ENCODE data around the gene AMFR. TPM values are rescaled to one million over a fixed set of nuclear protein-coding genes. Genes with fewer than 3 reads are reported as not detected.
"Not testable (repeated sequence)": the region's sequence is repeated elsewhere in the genome, so short reads cannot be mapped to it uniquely, and the experiment has no call there.

Gene AMFR
- total RNA-seq, 1 experiment from 2014 or later: 140 TPM

DNA sequence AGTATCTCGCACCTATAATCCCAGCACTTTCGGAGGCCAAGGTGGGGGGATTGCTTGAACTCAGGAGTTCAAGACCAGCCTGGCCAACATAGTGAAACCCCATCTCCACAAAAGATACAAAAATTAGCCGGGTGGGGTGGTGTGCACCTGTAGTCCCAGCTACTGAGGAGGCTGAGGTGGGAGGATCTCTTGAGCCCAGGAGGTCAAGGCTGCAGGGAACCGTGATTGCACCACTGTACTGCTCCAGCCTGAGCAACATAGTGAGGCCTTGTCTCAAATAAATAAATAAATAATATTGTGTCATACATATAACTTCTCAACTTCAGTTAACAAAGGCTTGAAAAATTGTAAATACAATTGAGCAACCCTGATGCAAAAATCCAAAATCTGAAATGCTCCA lies 8.2 kb downstream of the AMFR start:
- no peak for DNase-seq
- H3K9me3 ChIP-seq (replicated peaks): no peaks in the 10 kb centered on the region
- peaks cover 7% of the 10 kb centered on the region for H3K36me3 ChIP-seq
- H3K27me3 ChIP-seq: no peaks in the 10 kb centered on the region
- H3K4me3 ChIP-seq: no peak overlapping the region
- no peak overlapping the region for H3K27ac ChIP-seq
- H3K4me1 ChIP-seq: no peaks in the 10 kb centered on the region; the same call in 1 of the 2 replicates

DNA sequence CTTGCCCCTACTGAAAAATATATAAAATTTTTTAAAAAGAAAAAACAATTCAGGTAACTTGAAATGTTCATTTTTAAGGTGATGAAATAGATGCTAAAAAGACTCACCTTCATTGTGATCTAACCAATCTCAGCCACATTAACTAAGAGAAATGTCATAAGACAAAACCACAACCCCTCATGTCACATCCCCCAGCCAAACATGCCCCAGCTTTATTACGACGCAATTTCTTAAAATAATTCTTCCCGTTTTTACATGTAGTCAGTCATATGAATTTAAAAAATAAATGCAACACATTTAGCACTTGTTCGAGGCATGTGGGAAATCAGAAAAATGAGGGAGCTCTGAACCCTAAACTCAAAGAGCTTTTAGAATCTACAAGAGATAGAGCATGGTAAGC lies 9.5 kb downstream of the AMFR start:
- DNase-seq: no peak
- Histone ChIP-seq H3K27ac (no peak overlapping the region), H3K27me3 (no peaks in the 10 kb centered on the region), H3K4me1 (no peaks in the 10 kb centered on the region; the same call in 1 of the 2 replicates), H3K9me3 (replicated peaks) (no peaks in the 10 kb centered on the region), H3K36me3 (peaks cover 18% of the 10 kb centered on the region), H3K4me3 (no peak overlapping the region)

DNA sequence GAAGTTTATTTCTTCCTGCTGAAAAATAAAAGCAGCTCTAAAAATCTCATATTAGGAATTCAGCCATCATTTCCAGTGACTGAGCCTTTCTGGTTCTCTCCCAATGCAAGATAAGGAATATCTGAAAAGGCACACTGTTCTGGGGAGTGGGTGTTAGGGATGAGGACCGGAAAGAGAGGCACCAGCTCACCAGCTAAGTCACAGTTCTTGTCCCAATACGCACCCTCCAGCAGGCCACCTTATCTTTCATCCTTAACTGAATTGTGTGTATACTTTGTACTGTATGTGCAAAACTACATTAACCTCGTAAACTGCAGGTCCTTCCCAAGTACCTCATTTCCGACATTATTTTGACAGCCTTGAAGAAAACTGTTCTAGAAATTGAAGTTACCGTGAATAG lies 11.0 kb downstream of the AMFR start:
- Histone ChIP-seq H3K9me3 (replicated peaks) (no peaks in the 10 kb centered on the region), H3K27ac (no peak overlapping the region), H3K4me3 (no peak overlapping the region), H3K36me3 (peaks cover 22% of the 10 kb centered on the region), H3K27me3 (no peaks in the 10 kb centered on the region), H3K4me1 (no peaks in the 10 kb centered on the region; the same call in 1 of the 2 replicates)
- no peak for DNase-seq

DNA sequence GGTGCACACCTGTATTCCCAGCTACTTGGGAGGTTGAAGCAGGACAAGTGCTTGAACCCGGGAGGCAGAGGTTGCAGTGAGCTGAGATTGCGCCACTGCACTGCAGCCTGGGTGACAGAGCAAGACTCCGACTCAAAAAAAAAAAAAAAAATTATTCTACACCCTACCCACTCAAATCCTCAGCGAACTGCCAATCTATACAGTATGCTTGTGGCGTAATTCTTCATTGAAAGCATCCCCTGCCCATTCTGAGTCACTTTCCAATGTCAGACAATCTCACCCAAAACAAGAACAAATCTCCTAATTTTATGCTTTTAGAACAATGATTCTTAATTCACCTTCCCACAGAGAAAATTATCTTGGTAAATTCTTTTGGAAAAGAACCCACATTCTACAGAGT lies 12.0 kb downstream of the AMFR start:
- Histone ChIP-seq H3K9me3 (replicated peaks) (no peaks in the 10 kb centered on the region), H3K36me3 (peaks cover 30% of the 10 kb centered on the region), H3K4me1 (no peaks in the 10 kb centered on the region; the same call in 1 of the 2 replicates), H3K27ac (no peak overlapping the region), H3K4me3 (no peak overlapping the region), H3K27me3 (no peaks in the 10 kb centered on the region)
- no peak for DNase-seq

DNA sequence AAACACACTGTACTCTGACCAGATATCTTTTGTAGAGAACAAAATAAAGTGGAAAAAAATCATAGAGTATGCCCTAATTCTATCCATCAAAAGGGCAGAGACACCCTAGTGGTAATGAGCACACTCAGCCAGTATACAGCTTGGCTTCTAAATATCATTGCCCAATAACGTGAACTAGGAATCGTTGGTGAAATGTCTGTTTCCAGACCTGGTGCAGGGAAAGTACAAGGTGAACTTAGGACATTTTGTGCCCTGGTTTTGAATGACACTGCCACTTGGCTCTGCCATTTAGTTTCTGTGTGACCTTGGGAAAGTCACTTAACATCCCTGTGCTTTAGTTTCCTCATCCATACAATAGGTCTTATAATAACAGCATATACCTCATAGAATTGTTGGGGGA lies 13.7 kb downstream of the AMFR start:
- Histone ChIP-seq H3K4me3 (no peak overlapping the region), H3K27ac (no peak overlapping the region), H3K36me3 (peaks cover 43% of the 10 kb centered on the region), H3K4me1 (no peaks in the 10 kb centered on the region; the same call in 1 of the 2 replicates), H3K9me3 (replicated peaks) (no peaks in the 10 kb centered on the region), H3K27me3 (no peaks in the 10 kb centered on the region)
- no peak for DNase-seq

DNA sequence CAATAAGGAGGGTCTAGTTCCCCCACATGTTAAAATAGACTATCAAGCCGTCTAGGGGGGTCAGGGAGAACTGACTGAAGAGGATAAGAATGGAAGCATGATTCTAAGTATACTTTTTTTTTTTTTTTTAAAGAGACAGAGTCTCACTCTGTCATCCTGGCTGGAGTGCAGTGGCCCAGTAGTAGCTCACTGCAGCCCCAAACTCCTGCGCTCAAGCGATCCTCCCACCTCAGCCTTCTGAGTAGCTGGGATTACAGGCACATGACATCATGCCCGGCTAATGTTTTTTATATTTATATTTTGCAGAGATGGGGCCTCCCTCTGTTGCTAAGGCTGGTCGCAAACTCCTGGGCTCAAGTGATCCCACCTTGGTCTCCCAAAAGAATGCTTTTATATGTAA lies 14.2 kb downstream of the AMFR start:
- no peak overlapping the region for H3K4me3 ChIP-seq
- H3K27ac ChIP-seq: no peak overlapping the region
- no peaks in the 10 kb centered on the region for H3K27me3 ChIP-seq
- peaks cover 45% of the 10 kb centered on the region for H3K36me3 ChIP-seq
- DNase-seq: no peak
- H3K4me1 ChIP-seq: no peaks in the 10 kb centered on the region; the same call in 1 of the 2 replicates
- no peaks in the 10 kb centered on the region for H3K9me3 ChIP-seq (replicated peaks)

DNA sequence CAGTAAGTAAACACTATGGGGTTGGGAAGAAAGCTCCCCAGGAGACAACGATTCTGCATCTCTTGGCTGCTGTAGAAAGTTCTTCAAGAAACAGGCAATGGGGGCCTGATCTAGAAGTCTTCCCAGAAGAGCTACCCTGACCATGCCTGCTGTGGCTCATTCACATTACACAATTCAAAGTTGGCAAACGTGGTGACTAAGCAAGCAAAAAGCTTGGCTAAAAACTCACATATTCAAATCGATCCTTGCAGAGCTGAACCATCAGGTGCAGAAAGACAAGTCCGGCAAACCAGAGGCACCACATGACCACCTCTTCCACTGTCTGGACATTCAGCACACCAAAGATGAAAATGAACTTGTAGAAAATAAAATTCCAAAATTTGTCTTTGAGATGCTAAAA lies 16.1 kb downstream of the AMFR start:
- no peak for DNase-seq
- H3K36me3 ChIP-seq: peaks cover 53% of the 10 kb centered on the region
- no peaks in the 10 kb centered on the region for H3K27me3 ChIP-seq
- H3K4me3 ChIP-seq: no peak overlapping the region
- H3K27ac ChIP-seq: no peak overlapping the region
- H3K9me3 ChIP-seq (replicated peaks): no peaks in the 10 kb centered on the region
- H3K4me1 ChIP-seq: no peaks in the 10 kb centered on the region

DNA sequence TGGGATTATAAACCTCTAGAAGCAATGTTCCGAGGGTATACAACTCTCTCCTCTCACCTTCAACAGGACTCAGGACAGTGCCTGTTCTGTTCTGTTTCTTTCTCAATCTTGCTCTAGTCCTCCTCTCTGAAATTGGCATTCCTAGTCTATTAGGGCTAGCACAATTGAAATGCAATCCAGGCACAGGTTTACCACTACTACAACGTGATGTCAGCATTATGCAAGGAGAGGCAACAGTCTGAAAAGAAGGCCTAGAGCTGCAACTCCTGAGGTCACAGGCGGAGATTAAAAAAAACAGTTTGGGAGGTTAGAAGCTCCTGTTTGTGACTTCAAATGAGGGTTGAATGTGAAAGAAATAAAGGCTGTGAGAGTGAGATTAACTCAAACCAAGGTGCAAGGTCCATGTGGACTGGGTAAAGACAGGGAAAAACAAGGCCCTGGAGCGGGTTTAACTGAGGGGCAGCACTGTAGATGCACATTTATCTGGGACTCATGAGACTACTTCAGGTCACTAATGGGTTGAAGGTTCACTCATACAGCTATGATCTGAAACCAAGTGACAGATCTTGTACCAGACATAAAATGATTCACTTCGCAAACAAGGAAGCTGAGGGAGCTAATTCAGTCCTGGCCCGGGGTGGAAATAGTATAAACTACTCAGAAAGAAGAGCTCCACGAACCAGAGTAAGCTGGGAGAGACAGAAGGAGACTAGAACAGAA lies 16.8 kb downstream of the AMFR start:
- Histone ChIP-seq H3K27me3 (no peaks in the 10 kb centered on the region), H3K4me1 (no peaks in the 10 kb centered on the region), H3K4me3 (no peak overlapping the region), H3K36me3 (peaks cover 57% of the 10 kb centered on the region), H3K27ac (no peak overlapping the region), H3K9me3 (replicated peaks) (no peaks in the 10 kb centered on the region)
- DNase-seq: no peak

DNA sequence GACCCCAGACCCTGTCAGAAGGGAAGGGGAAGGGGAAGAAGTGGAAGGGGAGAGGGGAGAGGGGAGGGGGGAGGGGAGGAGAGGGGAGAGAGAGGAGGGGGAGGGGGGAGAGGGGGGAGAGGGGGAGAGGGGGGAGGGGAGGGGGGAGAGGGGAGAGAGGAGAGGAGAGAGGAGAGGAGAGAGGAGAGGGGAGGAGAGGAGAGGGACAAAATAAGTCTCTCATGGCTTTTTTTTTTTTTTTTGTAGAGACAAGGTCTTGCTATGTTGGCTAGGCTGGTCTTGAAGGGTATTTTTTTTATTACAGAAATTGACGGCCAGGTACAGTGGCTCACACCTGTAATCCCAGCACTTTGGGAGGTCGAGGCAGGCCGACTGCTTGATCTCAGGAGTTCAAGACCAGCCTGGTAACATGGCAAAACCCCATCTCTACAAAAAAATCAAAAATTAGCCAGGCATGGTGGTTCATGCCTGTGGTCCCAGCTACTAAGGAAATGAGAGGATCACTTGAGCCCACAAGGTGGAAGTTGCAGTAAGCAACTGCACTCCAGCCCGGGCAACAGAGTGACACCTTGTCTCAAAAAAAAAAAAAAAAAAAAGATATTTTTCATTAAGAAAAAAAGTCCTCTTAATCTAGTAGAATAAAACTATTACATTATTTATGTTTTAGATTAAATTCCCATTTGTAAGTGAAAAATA lies 19.2 kb downstream of the AMFR start:
- Histone ChIP-seq H3K27me3 (no peaks in the 10 kb centered on the region), H3K36me3 (peaks cover 65% of the 10 kb centered on the region), H3K4me1 (no peaks in the 10 kb centered on the region), H3K27ac (no peak overlapping the region), H3K4me3 (no peak overlapping the region), H3K9me3 (replicated peaks) (no peaks in the 10 kb centered on the region)
- DNase-seq: no peak

DNA sequence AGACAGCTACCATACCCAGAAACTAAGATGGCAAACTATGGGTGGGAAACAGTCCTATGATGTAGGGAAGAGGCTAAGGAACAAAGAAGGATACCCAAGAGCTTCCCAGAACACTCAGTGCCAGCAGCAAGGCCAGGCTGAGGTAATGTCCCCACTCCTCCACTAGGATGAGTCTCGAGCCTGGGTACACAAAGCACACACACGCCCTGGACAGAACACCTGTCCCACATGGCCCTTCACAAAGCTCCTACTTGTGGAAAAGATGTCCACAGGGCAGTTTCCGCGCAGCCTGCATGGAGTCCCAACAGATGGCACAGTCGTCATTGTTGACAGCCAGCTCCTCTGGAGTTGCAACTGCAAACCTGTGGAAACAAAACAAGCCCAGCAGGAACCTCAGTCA lies 23.9 kb downstream of the AMFR start:
- Histone ChIP-seq H3K27me3 (no peaks in the 10 kb centered on the region), H3K4me1 (no peaks in the 10 kb centered on the region), H3K4me3 (no peak overlapping the region), H3K27ac (no peak overlapping the region), H3K36me3 (peaks cover 54% of the 10 kb centered on the region), H3K9me3 (replicated peaks) (peaks cover 4% of the 10 kb centered on the region; the same call in 1 of the 2 replicates)
- DNase-seq: peak; percentile 53 to 62

DNA sequence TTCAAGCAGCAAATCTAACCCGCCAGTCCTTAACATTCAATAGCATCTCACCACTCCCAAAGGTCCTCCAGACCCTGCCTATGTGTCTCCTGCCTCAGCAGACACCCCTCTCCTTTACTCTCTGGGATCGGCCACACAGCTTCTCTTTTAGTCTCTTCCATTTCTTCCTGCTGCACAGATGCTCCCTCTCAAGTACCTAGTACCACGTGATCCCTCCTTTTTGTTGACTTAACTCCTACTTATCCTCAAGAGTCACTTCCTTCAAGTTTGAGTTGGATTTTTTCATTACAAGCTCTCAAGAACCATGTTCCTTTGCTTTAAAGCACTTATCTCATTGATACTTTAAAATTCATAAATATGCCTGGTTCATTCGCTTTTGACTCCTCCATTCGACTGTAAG lies 24.9 kb downstream of the AMFR start:
- DNase-seq: no peak
- H3K4me1 ChIP-seq: no peaks in the 10 kb centered on the region
- H3K9me3 ChIP-seq (replicated peaks): peaks cover 4% of the 10 kb centered on the region; the same call in 1 of the 2 replicates
- no peak overlapping the region for H3K27ac ChIP-seq
- no peaks in the 10 kb centered on the region for H3K27me3 ChIP-seq
- H3K36me3 ChIP-seq: peaks cover 54% of the 10 kb centered on the region
- no peak overlapping the region for H3K4me3 ChIP-seq

DNA sequence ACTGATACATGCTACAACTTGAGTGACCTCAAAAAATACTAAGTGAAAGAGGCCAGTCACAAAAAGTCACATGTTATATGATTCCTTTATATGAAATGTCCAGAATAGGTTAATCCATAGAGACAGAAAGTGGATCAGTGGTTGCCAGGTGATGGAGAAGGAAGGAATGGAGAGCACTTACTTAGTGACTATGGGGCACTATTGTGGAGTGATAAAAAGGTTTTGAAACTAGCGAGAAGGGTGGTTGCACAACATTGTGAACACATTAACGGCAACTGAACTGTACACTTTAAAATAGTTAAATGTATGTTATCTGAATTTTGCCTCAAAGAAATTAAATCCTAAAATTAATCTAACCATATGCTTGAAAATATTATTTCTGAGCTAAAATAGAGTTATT lies 25.9 kb downstream of the AMFR start:
- Histone ChIP-seq H3K36me3 (peaks cover 49% of the 10 kb centered on the region), H3K4me3 (no peak overlapping the region), H3K27ac (no peak overlapping the region), H3K27me3 (no peaks in the 10 kb centered on the region), H3K9me3 (replicated peaks) (peaks cover 4% of the 10 kb centered on the region; the same call in 1 of the 2 replicates), H3K4me1 (no peaks in the 10 kb centered on the region)
- DNase-seq: no peak

DNA sequence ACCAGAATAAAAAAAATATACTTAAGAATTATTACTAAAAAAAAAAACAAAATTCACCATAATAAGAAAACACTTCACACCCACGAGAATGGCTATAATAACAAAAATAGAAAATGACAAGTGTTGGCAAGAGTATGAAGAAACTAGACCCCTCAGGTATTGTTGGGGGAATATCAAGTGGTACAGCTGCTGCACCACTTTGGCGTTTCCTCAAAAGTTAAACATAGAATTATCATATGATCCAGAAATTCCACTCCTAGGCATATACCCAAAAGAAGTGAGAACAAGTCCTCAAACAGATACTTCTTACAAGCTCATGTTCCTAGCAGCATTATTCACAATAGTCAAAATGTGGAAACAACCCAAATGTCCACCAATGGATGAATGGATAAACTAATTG lies 26.3 kb downstream of the AMFR start:
- no peaks in the 10 kb centered on the region for H3K27me3 ChIP-seq
- H3K9me3 ChIP-seq (replicated peaks): peaks cover 4% of the 10 kb centered on the region; the same call in 1 of the 2 replicates
- DNase-seq: no peak
- no peaks in the 10 kb centered on the region for H3K4me1 ChIP-seq
- H3K36me3 ChIP-seq: peaks cover 47% of the 10 kb centered on the region
- no peak overlapping the region for H3K27ac ChIP-seq
- no peak overlapping the region for H3K4me3 ChIP-seq

DNA sequence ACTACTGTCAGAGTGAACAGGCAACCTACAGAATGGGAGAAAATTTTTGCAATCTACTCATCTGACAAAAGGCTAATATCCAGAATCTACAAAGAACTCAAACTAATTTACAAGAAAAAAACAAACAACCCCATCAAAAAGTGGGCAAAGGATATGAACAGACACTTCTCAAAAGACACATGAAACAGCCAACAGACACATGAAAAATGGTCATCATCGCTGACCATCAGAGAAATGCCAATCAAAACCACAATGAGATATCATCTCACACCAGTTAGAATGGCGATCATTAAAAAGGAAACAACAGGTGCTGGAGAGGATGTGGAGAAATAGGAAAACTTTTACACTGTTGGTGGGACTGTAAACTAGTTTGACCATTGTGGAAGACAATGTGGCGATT lies 28.6 kb downstream of the AMFR start:
- H3K27me3 ChIP-seq, H3K4me3 ChIP-seq, DNase-seq, H3K4me1 ChIP-seq, H3K27ac ChIP-seq: not testable (repeated sequence)
- Histone ChIP-seq H3K36me3 (peaks cover 49% of the 10 kb centered on the region), H3K9me3 (replicated peaks) (peaks cover 15% of the 10 kb centered on the region)

DNA sequence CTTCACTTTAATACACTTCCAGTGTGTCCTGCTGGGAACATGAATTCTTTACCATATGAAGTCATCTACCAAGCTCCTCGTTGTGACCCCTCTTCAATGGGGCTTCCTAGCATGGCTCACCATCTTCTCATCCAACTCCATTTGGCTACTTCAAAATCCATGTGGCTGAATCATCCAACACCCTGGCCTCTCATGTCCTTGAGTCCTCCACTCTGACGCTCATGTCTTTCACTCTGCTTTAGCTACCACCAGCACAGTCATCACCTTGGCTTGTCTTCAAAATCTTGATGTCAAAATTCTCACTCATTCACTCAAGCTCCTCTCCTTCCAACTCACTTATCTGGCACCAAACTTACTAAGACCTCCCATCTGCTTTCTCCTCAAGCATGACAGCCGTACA lies 35.8 kb downstream of the AMFR start:
- Histone ChIP-seq H3K4me3 (no peak overlapping the region), H3K36me3 (peaks cover 79% of the 10 kb centered on the region), H3K27me3 (no peaks in the 10 kb centered on the region), H3K9me3 (replicated peaks) (peaks cover 11% of the 10 kb centered on the region), H3K4me1 (no peaks in the 10 kb centered on the region), H3K27ac (no peak overlapping the region)
- DNase-seq: no peak
